ENCODE measurements around the gene SNAP23. TPM values are rescaled to one million over a fixed set of nuclear protein-coding genes. Genes with fewer than 3 reads are reported as not detected.

The SNAP23 gene
- polyA plus RNA-seq, 1 donor (not counting 4 experiments of a cell fraction or from before 2014, with no cell fraction given): 68.4 TPM

DNA sequence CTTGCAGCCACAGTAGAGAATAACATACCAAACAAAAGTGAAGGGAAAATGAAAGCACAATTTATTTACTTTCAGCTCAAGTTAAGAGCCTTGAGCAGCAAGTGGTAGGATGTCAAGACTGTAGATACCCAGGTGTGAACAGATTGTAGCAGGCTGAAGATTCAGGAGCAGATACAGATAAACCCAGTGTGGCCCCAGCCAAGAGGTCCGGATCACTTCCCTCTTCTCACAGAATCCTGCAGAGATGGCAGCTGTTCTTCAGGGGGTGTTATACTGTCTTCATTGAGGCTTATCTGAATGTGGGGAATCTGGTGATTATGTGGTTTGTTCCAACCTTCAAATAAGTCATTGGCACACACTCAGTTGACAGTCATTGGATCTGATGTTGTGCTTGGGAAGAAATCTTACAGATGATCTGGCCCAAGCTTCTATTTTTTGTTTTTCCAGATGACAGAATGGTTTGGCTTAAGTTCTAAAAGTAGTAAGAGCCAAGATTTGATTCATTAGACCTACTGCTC lies 82.1 kb downstream of the SNAP23 start:
- Histone ChIP-seq H3K27ac (ENCODE audit: control insufficient read depth, insufficient read depth, low read length) (no peak overlapping the region), H3K9ac (ENCODE audit: control insufficient read depth, extremely low read depth, insufficient read depth, low read length) (no peak overlapping the region), H3K36me3 (ENCODE audit: control insufficient read depth in 2 of 2, extremely low read depth in 1 of 2, insufficient read depth in 2 of 2, low read length in 2 of 2) (no peaks in the 10 kb centered on the region), H3K27me3 (ENCODE audit: control insufficient read depth, extremely low read depth, insufficient read depth, low read length) (no peaks in the 10 kb centered on the region), H3K4me3 (ENCODE audit: control insufficient read depth in 2 of 3, extremely low read depth in 1 of 3, insufficient read depth in 2 of 3, low read depth in 1 of 3, low read length in 3 of 3) (no peak overlapping the region), H2AFZ (ENCODE audit: control insufficient read depth, low read length) (no peak overlapping the region), H3K4me2 (ENCODE audit: control insufficient read depth, extremely low read depth, insufficient read depth, low read depth, low read length) (no peak overlapping the region), H3K9me1 (ENCODE audit: control insufficient read depth, extremely low read depth, insufficient read depth, low read length) (no peaks in the 10 kb centered on the region), H3K9me3 (ENCODE audit: control insufficient read depth, low read depth, low read length) (no peaks in the 10 kb centered on the region), H3K79me2 (ENCODE audit: control insufficient read depth, insufficient read depth, low read length) (peaks cover 3% of the 10 kb centered on the region), H3K4me1 (ENCODE audit: control insufficient read depth, extremely low read depth, insufficient read depth, low read length) (peaks cover 12% of the 10 kb centered on the region), H4K20me1 (ENCODE audit: control insufficient read depth, extremely low read depth, insufficient read depth, low read length) (no peaks in the 10 kb centered on the region)
- TF ChIP-seq EZH2 (IDR thresholded peaks at IDR 0.05; ENCODE audit: low read length): no peak
- TF ChIP-seq, protein P1, sequence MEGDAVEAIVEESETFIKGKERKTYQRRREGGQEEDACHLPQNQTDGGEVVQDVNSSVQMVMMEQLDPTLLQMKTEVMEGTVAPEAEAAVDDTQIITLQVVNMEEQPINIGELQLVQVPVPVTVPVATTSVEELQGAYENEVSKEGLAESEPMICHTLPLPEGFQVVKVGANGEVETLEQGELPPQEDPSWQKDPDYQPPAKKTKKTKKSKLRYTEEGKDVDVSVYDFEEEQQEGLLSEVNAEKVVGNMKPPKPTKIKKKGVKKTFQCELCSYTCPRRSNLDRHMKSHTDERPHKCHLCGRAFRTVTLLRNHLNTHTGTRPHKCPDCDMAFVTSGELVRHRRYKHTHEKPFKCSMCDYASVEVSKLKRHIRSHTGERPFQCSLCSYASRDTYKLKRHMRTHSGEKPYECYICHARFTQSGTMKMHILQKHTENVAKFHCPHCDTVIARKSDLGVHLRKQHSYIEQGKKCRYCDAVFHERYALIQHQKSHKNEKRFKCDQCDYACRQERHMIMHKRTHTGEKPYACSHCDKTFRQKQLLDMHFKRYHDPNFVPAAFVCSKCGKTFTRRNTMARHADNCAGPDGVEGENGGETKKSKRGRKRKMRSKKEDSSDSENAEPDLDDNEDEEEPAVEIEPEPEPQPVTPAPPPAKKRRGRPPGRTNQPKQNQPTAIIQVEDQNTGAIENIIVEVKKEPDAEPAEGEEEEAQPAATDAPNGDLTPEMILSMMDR (optimal IDR thresholded peaks at IDR 0.05 in 1 of 3, IDR thresholded peaks at IDR 0.05 in 1 of 3, conservative IDR thresholded peaks at IDR 0.05 in 1 of 3; ENCODE audit: extremely low read depth in 1 of 3, insufficient read depth in 2 of 3, low read length in 3 of 3): no peak
- FAIRE-seq (no peak), DNase-seq (ENCODE audit: low read depth, low spot score) (no peak)
- dilution Hi-C loops (cut with MboI; ENCODE audit: extremely low pct_ligation_motif_present, low sequenced_read_pairs): no loop called here

DNA sequence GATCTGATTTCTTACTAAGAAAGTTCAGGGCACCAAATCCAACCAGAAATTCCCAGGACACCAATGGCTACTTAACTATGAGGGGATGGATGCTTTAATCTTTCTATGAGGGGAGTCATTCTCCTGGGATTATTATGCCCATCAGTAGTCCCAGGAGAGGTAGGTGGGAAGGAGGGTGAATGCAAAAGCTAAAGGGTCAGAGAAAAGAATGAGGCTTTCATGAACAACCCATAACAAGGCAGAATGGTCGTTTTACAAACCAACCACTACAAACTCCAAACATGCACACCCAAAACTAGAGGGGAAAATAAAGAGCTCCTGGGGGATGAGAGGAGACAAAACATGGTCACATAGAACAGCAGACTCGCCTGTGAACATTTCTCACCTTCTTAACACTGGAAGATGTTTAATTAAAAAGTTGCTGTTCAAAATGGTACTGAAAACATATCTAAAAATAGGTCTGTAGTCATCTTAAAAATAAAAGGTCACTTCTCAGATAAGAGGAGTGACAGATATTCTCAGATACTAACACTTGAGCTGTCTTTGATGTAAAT lies 83.6 kb downstream of the SNAP23 start:
- dilution Hi-C loops (cut with MboI; ENCODE audit: extremely low pct_ligation_motif_present, low sequenced_read_pairs): no loop called here
- Histone ChIP-seq H3K4me1 (ENCODE audit: control insufficient read depth, extremely low read depth, insufficient read depth, low read length) (peaks cover 12% of the 10 kb centered on the region), H3K27ac (ENCODE audit: control insufficient read depth, insufficient read depth, low read length) (no peak overlapping the region), H3K79me2 (ENCODE audit: control insufficient read depth, insufficient read depth, low read length) (peaks cover 3% of the 10 kb centered on the region), H3K9me3 (ENCODE audit: control insufficient read depth, low read depth, low read length) (no peaks in the 10 kb centered on the region), H3K27me3 (ENCODE audit: control insufficient read depth, extremely low read depth, insufficient read depth, low read length) (no peaks in the 10 kb centered on the region), H3K4me2 (ENCODE audit: control insufficient read depth, extremely low read depth, insufficient read depth, low read depth, low read length) (no peak overlapping the region), H3K9ac (ENCODE audit: control insufficient read depth, extremely low read depth, insufficient read depth, low read length) (no peak overlapping the region), H4K20me1 (ENCODE audit: control insufficient read depth, extremely low read depth, insufficient read depth, low read length) (no peaks in the 10 kb centered on the region), H2AFZ (ENCODE audit: control insufficient read depth, low read length) (no peak overlapping the region), H3K36me3 (ENCODE audit: control insufficient read depth in 2 of 2, extremely low read depth in 1 of 2, insufficient read depth in 2 of 2, low read length in 2 of 2) (no peaks in the 10 kb centered on the region), H3K4me3 (ENCODE audit: control insufficient read depth in 2 of 3, extremely low read depth in 1 of 3, insufficient read depth in 2 of 3, low read depth in 1 of 3, low read length in 3 of 3) (no peak overlapping the region), H3K9me1 (ENCODE audit: control insufficient read depth, extremely low read depth, insufficient read depth, low read length) (no peaks in the 10 kb centered on the region)
- DNase-seq (ENCODE audit: low read depth, low spot score) (no peak), FAIRE-seq (no peak)
- TF ChIP-seq, protein P1 (optimal IDR thresholded peaks at IDR 0.05 in 1 of 3, IDR thresholded peaks at IDR 0.05 in 1 of 3, conservative IDR thresholded peaks at IDR 0.05 in 1 of 3; ENCODE audit: extremely low read depth in 1 of 3, insufficient read depth in 2 of 3, low read length in 3 of 3): no peak
